HG03342 (cell line): ENCODE measurements around the gene ZNF525.
A peak's percentile ranks its signal among the peaks of the same experiment; 100 is the strongest.
"Not testable (repeated sequence)": the region's sequence is repeated elsewhere in the genome, so short reads cannot be mapped to it uniquely, and the experiment has no call there.

Experiments
- ATAC-seq: cut with Tn5 transposase; IDR thresholded peaks from one replicate; pipeline ENCODE4 v1.9.1; 2021; ENCODE audit warnings: mild to moderate bottlenecking, moderate library complexity; ENCODE audit not compliant: unreplicated experiment

Gene ZNF525

GRCh38 chr19:53365134-53365898, at the start of gene ZNF525:
ZNF525 (plus strand) TSS chr19:53365705; CDS start chr19:53372282, 6,577 bp downstream.
- peak; percentile 97 for ATAC-seq

GRCh38 chr19:53328967-53329366, 36.5 kb upstream of the ZNF525 start:
- ATAC-seq: no peak

DNA sequence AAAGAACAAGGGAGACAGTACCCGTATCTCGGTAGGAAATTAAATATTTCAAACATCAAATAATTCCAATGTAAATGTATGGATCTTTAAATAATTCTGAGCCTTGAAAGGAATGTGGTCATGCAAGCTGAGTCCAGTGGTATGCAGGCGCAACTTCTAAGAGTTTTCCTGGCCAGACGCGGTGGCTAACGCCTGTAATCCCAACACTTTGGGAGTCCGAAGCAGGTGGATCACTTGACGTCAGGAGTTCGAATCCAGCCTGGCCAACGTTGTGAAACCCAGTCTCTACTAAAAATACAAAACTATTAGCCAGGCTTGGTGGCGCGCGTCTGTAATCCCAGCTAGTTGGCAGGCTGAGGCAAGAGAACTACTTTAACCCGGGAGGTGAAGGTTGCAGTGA, 33.0 kb upstream of the ZNF525 start:
- no peak for ATAC-seq

- ATAC-seq: peak; percentile 12
Observed at GRCh38 chr19:53333066-53333462, 32.4 kb upstream of the ZNF525 start.

DNA sequence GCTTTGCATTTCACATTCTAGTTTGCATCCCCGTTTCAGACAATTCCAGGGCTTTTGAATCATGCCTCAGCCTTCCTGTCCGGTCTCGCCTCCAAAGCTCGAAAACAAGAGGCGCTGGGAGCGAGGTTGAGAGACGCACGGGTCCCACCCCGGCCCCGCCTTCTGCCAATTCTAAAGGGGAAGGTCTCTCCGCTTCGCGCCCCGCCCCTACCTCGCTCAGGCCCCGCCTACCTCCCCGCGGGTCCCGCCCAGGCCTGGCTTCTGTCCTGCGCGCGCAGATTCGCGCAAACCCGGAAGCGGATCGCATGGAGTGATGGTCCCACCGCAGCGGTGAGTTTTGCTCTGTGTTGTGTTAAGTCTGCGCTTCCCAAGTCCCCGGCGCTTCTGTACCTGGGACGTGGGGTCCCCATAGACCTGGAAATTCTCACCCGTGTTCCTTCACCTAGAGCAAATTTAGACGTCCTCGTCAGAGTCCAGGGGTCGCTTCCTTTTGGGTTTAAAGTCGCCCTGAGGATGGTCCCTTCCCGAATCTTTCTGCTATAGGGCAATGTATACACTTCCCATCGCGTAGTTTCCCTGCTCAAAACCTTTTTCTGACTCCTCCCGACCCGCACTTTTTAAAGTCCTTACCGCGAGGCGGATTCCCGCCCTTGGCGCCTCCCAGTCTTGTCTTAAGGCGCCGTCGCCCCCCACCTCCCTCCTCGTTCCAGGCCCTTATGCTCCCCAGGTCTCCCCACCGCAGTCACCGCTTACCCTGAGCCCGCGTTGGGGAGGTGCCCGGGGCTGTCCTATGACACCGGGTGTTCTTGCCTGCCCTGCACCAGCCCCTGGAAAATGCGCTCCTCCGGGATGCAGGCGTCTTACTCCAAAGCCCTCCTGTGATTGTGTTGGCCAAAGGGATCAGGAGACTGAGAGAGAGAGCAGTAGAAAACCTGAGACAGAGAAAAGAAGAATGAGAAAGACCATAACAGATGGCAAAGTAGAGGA, 31.7 kb upstream of the ZNF525 start, which contains the start of gene ZNF845:
Gene ZNF845 (plus strand): TSS at position 287 of the 987 bp plus-strand sequence. CDS start 7,559 bp downstream, outside the sequence.
- ATAC-seq: peak; percentile 88

- not testable (repeated sequence) for ATAC-seq
Observed at GRCh38 chr19:53344403-53344802, 21.1 kb upstream of the ZNF525 start.

DNA sequence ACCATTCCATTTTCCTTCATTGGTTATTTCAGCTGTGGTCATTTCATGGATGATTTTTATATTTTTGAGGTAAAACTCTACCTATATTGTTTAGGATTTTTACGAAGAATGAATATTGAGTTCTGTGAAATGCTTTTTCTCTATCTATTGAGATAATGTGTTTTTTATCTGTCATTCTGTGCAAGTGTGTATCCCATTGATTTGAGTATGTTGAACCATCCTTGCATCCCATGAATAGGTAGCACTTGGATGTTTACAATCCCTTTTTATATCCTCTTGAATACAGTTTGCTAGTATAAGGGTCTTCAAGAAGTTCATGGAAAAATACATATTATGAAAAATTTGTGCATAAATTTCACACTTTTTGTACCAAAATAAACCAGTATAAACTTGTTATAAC, 9.8 kb upstream of the ZNF525 start:
- no peak for ATAC-seq

- ATAC-seq: no peak
Observed at GRCh38 chr19:53357821-53358581, 7.5 kb upstream of the ZNF525 start.

DNA sequence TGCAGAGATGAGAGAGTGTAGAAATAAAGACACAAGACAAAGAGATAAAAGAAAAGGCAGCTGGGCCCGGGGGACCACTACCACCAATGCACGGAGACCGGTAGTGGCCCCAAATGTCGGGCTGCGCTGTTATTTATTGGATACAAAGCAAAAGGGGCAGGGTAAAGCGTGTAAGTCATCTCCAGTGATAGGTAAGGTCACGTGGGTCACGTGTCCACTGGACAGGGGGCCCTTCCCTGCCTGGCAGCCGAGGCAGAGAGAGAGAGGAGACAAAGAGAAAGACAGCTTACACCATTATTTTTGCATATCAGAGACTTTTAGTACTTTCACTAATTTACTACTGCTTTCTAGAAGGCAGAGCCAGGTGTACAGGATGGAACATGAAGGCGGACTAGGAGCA, 5.4 kb upstream of the ZNF525 start:
- not testable (repeated sequence) for ATAC-seq

GRCh38 chr19:53365899-53366493, 491 bp downstream of the ZNF525 start:
- peak; percentile 28 for ATAC-seq

- no peak for ATAC-seq
Observed at GRCh38 chr19:53372196-53372595, 6.7 kb downstream of the ZNF525 start.

DNA sequence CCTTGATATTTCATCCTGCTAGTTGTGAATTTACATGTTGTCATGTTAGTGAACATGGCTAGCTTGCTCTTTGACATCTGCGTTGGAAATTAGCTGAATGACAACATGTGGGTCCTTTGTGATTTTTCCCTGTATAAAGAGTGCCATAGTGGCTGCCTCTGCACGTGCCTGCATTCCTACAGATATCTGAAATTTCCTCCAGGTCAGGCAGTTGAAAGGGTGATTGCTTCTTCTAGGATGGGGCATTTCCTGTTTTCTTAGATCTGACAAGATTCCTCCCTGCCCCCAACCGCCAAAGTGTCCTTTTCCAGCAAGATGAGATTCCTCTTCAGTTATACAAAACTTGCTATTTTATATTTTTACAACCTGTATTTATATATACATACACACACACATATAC, 8.8 kb downstream of the ZNF525 start:
- no peak for ATAC-seq

DNA sequence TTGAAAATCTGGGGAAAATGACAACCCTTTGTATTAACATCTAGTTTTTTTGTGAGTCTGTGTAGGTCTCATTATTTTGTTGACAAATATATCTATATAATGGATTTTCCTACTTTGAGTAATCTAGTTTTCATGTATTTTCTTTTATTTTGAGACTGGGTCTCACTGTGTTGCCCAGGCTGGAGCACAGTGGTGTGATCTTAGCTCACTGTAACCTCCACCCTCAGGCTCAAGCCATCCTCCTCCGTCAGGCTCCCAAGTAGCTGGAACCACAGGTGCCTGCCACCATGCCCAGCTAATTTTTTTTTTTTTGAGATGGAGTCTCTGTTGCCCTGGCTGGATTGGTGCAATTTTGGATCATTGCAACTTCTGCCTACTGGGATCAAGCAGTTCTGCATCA, 9.2 kb downstream of the ZNF525 start:
- ATAC-seq: no peak

DNA sequence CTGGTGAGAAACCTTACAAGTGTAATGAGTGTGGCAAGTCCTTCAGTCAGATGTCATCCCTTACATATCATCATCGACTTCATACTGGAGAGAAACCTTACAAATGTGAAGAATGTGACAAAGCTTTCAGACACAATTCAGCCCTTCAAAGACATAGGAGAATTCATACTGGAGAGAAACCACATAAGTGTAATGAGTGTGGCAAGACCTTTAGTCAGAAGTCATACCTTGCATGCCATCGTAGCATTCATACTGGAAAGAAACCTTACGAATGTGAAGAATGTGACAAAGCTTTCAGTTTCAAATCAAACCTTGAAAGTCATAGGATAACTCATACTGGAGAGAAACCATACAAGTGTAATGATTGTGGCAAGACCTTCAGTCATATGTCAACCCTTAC, 15.9 kb downstream of the ZNF525 start:
- ATAC-seq: no peak

DNA sequence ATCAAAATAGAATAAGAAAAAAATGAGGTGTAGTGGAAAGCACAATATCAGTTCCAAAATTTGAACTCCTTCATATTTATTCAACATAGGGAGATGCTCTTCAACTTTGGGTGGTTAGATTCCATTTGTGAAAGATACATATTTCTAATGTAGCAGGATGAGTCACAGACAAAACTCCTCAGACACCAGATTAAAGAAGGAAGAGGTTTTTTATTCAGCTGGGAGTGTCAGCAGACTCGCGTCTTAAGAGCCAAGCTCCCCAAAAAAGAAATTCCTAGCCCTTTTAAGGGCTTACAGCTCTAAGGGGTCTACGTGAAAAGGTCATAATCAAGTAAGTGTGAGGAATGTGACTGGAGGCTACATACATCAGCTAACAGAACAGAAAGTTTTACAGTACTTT, 22.7 kb downstream of the ZNF525 start:
- ATAC-seq: no peak

DNA sequence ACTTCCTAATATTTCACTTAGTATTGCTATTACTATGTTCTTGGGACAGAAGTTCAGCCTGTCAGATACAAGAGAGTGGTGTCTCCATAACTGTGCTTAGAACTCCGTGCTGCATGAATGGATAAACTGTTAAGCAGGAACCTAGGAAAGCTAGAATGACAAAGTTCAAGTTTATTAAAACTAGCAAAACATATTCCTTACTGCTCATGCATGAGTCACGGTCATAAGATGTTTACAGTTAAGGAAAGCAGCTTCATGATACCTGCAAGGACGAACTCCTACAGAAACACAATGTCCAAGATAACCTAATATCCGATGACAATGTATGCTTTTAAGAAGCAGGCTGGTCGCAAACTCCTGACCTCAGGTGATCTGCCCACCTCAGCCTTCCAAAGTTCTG, 23.4 kb downstream of the ZNF525 start:
- no peak for ATAC-seq

- no peak for ATAC-seq
Observed at GRCh38 chr19:53389571-53389970, 24.1 kb downstream of the ZNF525 start.

GRCh38 chr19:53389978-53390377, 24.5 kb downstream of the ZNF525 start:
- ATAC-seq: no peak

- ATAC-seq: no peak
Observed at GRCh38 chr19:53394522-53394973, 29.0 kb downstream of the ZNF525 start.
